ENCODE measurements around the gene ABCG8.
"Not testable (repeated sequence)": the region's sequence is repeated elsewhere in the genome, so short reads cannot be mapped to it uniquely, and the experiment has no call there.

The ABCG8 gene

DNA sequence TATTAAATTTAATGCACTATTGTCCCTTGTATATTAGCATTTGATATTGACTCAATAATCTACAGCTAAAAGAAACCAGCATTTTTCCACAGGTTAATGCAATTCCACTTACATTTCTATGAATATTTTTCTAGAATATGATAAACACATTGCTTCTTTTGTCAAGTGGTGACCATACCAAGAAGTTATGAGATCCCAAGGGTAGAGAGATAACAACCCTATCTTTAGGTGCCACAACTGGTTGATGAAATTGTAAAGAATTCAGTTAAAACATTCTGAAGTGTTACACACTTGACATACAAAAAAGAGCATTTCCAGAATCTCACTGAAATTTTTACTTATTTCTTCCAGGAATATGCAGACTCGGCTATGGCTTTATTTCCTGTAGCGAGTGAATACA, 56.0 kb downstream of the ABCG8 start:
- Histone ChIP-seq H3K4me1 (ENCODE audit: control insufficient read depth, insufficient read depth, low read length, unreplicated experiment) (no peaks in the 10 kb centered on the region), H2AFZ (ENCODE audit: low read length, unreplicated experiment) (no peak overlapping the region), H3K4me3 (ENCODE audit: low read depth, low read length) (no peak overlapping the region), H3K27me3 (ENCODE audit: insufficient read depth, low read length) (no peaks in the 10 kb centered on the region), H3K27ac (ENCODE audit: low read depth, low read length) (no peak overlapping the region), H3K36me3 (ENCODE audit: insufficient read depth, low read length) (peaks cover 50% of the 10 kb centered on the region), H3K79me2 (ENCODE audit: control insufficient read depth, insufficient read depth, low read length, unreplicated experiment) (no peaks in the 10 kb centered on the region)

DNA sequence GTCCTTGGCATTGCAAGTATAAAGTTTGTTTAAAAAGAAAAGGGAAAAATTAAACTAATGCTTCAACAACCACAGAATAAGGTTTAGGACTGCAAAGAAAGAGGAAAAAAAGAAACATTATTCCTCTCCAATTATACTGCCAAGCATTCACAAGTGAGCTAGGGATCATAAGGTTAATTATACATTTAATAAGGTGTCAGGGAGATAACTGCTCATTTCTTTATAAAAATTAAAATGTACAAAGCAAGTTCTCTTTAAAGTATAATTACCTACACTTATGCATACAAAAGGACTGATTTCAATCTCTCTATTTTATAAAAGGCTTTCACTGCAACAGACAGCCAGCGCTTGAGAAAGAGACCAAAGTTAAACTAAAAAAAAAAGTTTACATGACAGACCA, 58.1 kb downstream of the ABCG8 start:
- Histone ChIP-seq H2AFZ (ENCODE audit: low read length, unreplicated experiment) (no peak overlapping the region), H3K36me3 (ENCODE audit: insufficient read depth, low read length) (peaks cover 64% of the 10 kb centered on the region), H3K27me3 (ENCODE audit: insufficient read depth, low read length) (no peaks in the 10 kb centered on the region), H3K4me1 (ENCODE audit: control insufficient read depth, insufficient read depth, low read length, unreplicated experiment) (no peaks in the 10 kb centered on the region), H3K4me3 (ENCODE audit: low read depth, low read length) (no peak overlapping the region), H3K79me2 (ENCODE audit: control insufficient read depth, insufficient read depth, low read length, unreplicated experiment) (no peaks in the 10 kb centered on the region), H3K27ac (ENCODE audit: low read depth, low read length) (no peak overlapping the region)

DNA sequence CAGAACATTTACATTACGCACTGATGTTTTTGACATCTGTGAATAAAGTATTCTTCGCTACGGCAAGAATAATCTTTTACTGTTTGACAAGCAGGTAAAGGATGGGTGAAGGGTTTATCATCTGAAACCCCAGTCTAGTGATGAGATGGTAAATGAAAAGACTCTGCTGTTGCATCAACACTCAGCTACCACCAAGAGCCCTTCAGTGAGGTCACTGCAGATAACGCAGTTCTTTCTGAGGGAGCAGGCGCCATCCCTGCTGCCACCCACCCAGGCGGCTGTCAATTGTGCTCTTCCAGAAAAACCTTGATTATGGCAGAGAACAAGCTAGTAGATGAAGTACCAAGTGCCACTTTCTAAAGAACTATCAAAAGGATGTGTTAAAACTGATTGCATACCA, 58.7 kb downstream of the ABCG8 start:
- Histone ChIP-seq H3K27me3 (ENCODE audit: insufficient read depth, low read length) (no peaks in the 10 kb centered on the region), H3K27ac (ENCODE audit: low read depth, low read length) (no peak overlapping the region), H3K4me3 (ENCODE audit: low read depth, low read length) (no peak overlapping the region), H3K4me1 (ENCODE audit: control insufficient read depth, insufficient read depth, low read length, unreplicated experiment) (no peaks in the 10 kb centered on the region), H3K79me2 (ENCODE audit: control insufficient read depth, insufficient read depth, low read length, unreplicated experiment) (no peaks in the 10 kb centered on the region), H3K36me3 (ENCODE audit: insufficient read depth, low read length) (peaks cover 68% of the 10 kb centered on the region), H2AFZ (ENCODE audit: low read length, unreplicated experiment) (no peak overlapping the region)

DNA sequence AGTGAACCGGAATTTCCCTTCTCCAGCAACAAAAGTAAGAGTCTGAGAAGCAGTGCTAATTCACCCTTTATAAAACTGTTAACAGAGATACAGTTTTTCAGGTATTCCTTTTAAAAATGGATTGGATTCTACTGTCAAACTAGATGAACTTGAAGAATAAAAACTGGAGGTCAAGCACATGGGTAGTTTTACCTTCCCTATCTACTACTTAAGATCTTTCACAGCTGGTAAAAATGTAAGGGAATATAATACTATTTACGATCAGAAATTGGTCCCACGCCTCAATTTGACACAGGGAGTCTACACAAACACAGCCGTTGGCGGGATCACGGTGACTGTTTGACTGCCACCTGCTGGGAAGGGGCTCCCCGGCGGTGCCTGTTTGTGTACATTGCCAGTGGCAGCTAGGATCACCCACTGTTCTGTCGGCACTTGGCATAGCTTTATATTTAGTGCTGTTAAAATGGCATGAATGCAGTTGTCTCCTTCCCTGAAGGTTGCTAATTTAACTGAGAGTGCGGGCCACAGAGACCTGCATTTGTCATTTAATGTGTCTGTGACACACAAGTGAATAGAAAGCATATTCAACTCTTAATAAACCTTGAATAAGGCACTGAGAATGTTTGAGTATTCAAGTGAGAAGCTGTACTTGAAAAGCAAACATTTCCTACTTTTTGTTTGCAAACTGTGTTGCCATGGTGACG, 59.5 kb downstream of the ABCG8 start:
- no peak overlapping the region for H3K27ac ChIP-seq (ENCODE audit: low read depth, low read length)
- no peak overlapping the region for H2AFZ ChIP-seq (ENCODE audit: low read length, unreplicated experiment)
- no peaks in the 10 kb centered on the region for H3K79me2 ChIP-seq (ENCODE audit: control insufficient read depth, insufficient read depth, low read length, unreplicated experiment)
- no peaks in the 10 kb centered on the region for H3K4me1 ChIP-seq (ENCODE audit: control insufficient read depth, insufficient read depth, low read length, unreplicated experiment)
- H3K4me3 ChIP-seq (ENCODE audit: low read depth, low read length), result no peak overlapping the region
- no peaks in the 10 kb centered on the region for H3K27me3 ChIP-seq (ENCODE audit: insufficient read depth, low read length)
- peaks cover 66% of the 10 kb centered on the region for H3K36me3 ChIP-seq (ENCODE audit: insufficient read depth, low read length)

DNA sequence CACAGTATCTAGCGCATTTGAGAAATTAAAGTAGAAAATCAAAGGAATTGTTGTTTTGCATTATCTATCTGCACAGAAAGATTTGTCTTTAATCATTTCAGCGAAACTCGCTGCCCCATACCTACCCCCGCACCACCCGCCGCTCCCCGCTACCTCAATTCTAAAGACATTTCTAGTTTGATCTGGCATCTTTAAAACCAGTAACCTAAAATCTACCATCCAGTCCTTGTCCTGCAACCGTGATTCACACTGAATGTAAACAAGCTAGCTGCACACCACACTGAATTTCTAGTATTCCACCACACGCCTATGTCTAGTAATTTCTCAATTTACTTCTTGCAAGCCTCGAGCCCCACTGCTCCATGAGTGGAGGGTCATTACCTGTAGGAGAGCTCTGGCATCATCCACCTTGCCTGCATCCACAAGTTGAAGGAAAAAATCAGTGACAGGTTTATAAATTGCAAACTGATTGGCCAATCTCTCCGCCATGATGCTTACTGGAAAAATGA, 60.1 kb downstream of the ABCG8 start:
- no peak overlapping the region for H3K27ac ChIP-seq (ENCODE audit: low read depth, low read length)
- H3K79me2 ChIP-seq (ENCODE audit: control insufficient read depth, insufficient read depth, low read length, unreplicated experiment), result no peaks in the 10 kb centered on the region
- H3K4me1 ChIP-seq (ENCODE audit: control insufficient read depth, insufficient read depth, low read length, unreplicated experiment), result no peaks in the 10 kb centered on the region
- H2AFZ ChIP-seq (ENCODE audit: low read length, unreplicated experiment), result no peak overlapping the region
- H3K27me3 ChIP-seq (ENCODE audit: insufficient read depth, low read length), result no peaks in the 10 kb centered on the region
- H3K4me3 ChIP-seq (ENCODE audit: low read depth, low read length), result no peak overlapping the region
- peaks cover 62% of the 10 kb centered on the region for H3K36me3 ChIP-seq (ENCODE audit: insufficient read depth, low read length)

DNA sequence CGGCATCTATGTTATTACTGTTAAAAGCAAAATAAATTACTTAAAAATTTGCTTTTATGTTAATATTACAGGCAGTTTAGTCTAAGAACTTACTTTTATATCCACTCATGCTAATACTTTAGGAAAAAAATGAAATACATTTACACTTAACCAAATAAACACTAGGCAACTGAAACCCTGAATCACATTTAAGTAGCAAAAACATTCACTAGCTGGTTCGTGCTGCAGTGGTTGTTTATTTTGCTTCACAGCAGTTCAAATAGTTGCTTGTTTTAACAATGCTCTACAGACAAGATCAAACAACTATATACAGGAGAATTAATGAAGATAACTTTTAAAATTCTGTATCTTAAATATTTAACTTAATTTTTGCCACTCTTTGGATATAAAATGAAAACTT, 60.8 kb downstream of the ABCG8 start:
- no peaks in the 10 kb centered on the region for H3K4me1 ChIP-seq (ENCODE audit: control insufficient read depth, insufficient read depth, low read length, unreplicated experiment)
- no peaks in the 10 kb centered on the region for H3K79me2 ChIP-seq (ENCODE audit: control insufficient read depth, insufficient read depth, low read length, unreplicated experiment)
- H3K27me3 ChIP-seq (ENCODE audit: insufficient read depth, low read length), result no peaks in the 10 kb centered on the region
- peaks cover 60% of the 10 kb centered on the region for H3K36me3 ChIP-seq (ENCODE audit: insufficient read depth, low read length)
- no peak overlapping the region for H2AFZ ChIP-seq (ENCODE audit: low read length, unreplicated experiment)
- H3K4me3 ChIP-seq (ENCODE audit: low read depth, low read length), result no peak overlapping the region
- no peak overlapping the region for H3K27ac ChIP-seq (ENCODE audit: low read depth, low read length)

DNA sequence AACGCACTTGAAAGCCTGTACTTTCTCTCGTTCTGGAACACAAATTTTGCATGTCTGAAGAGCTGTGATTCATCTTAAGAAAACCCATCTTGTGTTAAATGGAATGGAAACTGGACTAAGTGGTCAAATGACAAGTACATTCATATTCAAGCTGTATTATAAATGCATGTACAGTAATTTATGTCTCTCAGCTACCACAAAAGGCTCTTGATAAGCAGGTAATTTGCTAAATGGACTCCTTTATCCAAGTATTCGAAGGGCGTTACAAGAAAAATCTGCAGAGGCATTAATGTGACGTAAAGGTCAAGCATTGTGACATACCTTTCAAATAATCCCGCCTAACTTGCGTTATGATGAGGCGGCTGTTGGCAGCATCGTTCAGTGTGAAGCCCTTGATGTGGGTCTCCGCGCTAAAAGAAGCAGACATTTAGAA, 66.6 kb downstream of the ABCG8 start:
- Histone ChIP-seq H3K27ac (ENCODE audit: low read depth, low read length) (peak overlapping the region; percentile 23; the same call in 1 of the 2 replicates), H3K27me3 (ENCODE audit: insufficient read depth, low read length) (no peaks in the 10 kb centered on the region), H2AFZ (ENCODE audit: low read length, unreplicated experiment) (no peak overlapping the region), H3K4me1 (ENCODE audit: control insufficient read depth, insufficient read depth, low read length, unreplicated experiment) (peaks cover 13% of the 10 kb centered on the region), H3K4me3 (ENCODE audit: low read depth, low read length) (no peak overlapping the region), H3K79me2 (ENCODE audit: control insufficient read depth, insufficient read depth, low read length, unreplicated experiment) (no peaks in the 10 kb centered on the region), H3K36me3 (ENCODE audit: insufficient read depth, low read length) (peaks cover 39% of the 10 kb centered on the region)

DNA sequence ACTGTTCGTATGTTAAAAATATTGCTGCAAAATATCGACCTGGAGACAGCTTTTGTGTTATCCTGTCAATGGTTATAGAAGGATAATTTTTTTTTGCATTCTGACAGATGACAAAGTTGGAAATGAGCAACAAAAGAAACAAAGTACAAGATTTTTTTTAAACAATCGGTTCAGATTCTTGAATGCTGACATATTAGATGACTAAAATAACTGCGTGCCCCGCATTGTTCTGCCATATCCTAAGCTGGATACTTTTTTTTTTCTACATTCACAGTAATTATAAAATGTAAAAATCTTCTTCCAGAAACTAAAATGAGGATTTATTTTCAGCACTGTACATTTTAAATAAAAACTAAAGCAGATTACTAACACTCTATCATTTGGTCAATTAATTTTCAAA, 67.1 kb downstream of the ABCG8 start:
- no peaks in the 10 kb centered on the region for H3K27me3 ChIP-seq (ENCODE audit: insufficient read depth, low read length)
- H3K27ac ChIP-seq (ENCODE audit: low read depth, low read length), result peak overlapping the region; percentile 61
- peaks cover 38% of the 10 kb centered on the region for H3K36me3 ChIP-seq (ENCODE audit: insufficient read depth, low read length)
- no peaks in the 10 kb centered on the region for H3K79me2 ChIP-seq (ENCODE audit: control insufficient read depth, insufficient read depth, low read length, unreplicated experiment)
- H3K4me1 ChIP-seq (ENCODE audit: control insufficient read depth, insufficient read depth, low read length, unreplicated experiment), result peaks cover 13% of the 10 kb centered on the region
- no peak overlapping the region for H2AFZ ChIP-seq (ENCODE audit: low read length, unreplicated experiment)
- H3K4me3 ChIP-seq (ENCODE audit: low read depth, low read length), result 0 out of 2 replicates have a peak overlapping the region, but pooled peaks have one; percentile 13

DNA sequence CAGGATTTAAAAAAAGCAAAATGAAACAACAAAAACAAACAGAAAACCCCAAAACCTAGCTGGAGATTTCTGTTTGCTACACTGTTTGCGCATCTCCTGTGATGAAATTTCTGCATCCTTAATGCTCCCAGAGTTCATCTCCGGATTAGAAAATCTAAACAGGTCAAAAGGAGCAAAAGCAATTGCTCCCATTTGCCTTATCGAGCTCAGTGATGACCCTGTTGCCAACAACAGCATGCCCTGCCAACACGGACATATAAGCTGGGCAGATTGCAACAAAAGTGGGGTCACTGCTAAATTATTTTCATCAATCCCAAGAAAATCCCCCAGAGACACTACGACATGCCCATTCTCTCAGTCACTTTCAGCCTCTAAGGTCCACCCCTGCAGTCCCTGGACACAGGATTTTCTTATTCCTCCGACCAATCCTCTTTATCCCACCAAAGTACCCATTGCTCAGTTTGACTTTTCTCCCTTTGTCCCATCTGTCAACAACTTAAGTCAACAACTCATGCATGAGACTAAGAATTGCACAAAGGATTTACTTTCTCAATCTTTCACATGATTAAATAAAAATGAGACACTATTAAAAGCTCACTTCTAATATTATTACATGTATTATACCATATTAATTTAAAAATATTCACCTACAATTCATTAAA, 67.8 kb downstream of the ABCG8 start:
- H2AFZ ChIP-seq (ENCODE audit: low read length, unreplicated experiment), result no peak overlapping the region
- H3K79me2 ChIP-seq (ENCODE audit: control insufficient read depth, insufficient read depth, low read length, unreplicated experiment), result no peaks in the 10 kb centered on the region
- H3K27me3 ChIP-seq (ENCODE audit: insufficient read depth, low read length), result no peaks in the 10 kb centered on the region
- 0 out of 2 replicates have a peak overlapping the region, but pooled peaks have one; percentile 13 for H3K4me3 ChIP-seq (ENCODE audit: low read depth, low read length)
- peaks cover 36% of the 10 kb centered on the region for H3K36me3 ChIP-seq (ENCODE audit: insufficient read depth, low read length)
- H3K4me1 ChIP-seq (ENCODE audit: control insufficient read depth, insufficient read depth, low read length, unreplicated experiment), result peaks cover 13% of the 10 kb centered on the region
- H3K27ac ChIP-seq (ENCODE audit: low read depth, low read length), result peak overlapping the region; percentile 61

DNA sequence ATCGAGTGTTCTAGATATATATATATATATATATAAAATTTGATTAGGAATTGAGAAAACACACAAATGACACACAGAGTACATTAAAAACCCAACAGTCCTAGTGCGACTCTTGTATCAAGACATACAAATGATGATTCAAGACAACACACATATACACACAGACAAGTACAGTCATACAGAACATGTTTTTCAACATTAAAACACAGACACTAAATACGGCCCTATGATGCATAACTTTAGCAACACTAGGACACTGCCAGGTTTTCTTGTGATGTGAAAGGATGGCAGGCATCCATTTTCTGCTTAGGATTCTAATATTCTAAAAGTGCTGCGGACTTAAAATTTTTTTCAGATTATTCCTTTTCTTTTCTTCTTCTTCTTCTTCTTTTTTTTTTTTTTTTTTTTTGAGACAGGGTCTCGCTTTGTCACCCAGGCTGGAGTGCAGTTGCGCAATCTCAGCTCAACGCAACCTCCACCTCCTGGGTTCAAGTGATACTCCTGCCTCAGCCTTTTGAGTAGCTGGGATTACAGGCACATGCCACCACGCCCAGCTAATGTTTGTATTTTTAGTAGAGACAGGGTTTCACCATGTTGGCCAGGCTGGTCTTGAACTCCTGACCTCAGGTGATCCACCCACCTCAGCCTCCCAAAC, 72.5 kb downstream of the ABCG8 start:
- H3K4me3 ChIP-seq (ENCODE audit: low read depth, low read length); H3K4me1 ChIP-seq (ENCODE audit: control insufficient read depth, insufficient read depth, low read length, unreplicated experiment); H2AFZ ChIP-seq (ENCODE audit: low read length, unreplicated experiment); H3K79me2 ChIP-seq (ENCODE audit: control insufficient read depth, insufficient read depth, low read length, unreplicated experiment); H3K27ac ChIP-seq (ENCODE audit: low read depth, low read length); H3K27me3 ChIP-seq (ENCODE audit: insufficient read depth, low read length): not testable (repeated sequence)
- peaks cover 31% of the 10 kb centered on the region for H3K36me3 ChIP-seq (ENCODE audit: insufficient read depth, low read length)
